ENCODE data around the gene ZNF593.

Gene ZNF593

DNA sequence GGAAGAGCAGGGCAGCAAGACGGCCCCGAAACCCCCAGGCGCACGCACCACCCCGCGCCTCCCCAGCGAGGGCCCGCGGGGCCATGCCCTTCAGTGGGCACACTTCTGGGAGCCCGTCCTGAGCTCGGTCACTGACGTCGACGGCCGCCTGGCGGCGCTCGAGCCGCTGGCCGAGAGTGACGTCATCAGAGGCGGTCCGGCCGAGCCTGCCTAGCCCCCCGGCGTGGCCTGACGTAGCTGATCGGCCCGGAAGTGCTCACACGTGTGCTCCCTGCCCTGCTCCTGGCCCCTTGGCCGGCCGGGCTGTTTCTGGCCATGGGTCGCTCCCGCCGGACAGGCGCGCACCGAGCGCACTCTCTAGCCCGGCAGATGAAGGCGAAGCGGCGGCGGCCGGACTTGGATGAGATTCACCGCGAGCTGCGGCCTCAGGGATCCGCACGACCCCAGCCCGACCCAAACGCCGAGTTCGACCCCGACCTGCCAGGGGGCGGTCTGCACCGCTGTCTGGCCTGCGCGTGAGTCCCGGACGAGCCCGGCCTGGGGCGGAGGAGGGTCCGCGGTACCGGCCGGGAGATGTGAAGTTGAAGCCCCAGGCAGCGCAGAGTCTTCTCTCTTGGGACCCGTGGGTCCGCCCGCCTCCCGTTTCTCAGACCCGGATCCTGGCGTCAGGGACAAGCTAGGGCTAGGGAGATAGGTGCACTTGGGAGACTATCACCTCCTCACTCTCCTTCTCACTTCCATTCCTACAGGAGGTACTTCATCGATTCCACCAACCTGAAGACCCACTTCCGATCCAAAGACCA is at the start of gene ZNF593:
Gene ZNF593, plus strand, starts transcription at position 240 of the 803 bp plus-strand sequence. Its CDS starts 76 bp downstream, at position 316.
- DNase-seq, result peak; percentile 76

DNA sequence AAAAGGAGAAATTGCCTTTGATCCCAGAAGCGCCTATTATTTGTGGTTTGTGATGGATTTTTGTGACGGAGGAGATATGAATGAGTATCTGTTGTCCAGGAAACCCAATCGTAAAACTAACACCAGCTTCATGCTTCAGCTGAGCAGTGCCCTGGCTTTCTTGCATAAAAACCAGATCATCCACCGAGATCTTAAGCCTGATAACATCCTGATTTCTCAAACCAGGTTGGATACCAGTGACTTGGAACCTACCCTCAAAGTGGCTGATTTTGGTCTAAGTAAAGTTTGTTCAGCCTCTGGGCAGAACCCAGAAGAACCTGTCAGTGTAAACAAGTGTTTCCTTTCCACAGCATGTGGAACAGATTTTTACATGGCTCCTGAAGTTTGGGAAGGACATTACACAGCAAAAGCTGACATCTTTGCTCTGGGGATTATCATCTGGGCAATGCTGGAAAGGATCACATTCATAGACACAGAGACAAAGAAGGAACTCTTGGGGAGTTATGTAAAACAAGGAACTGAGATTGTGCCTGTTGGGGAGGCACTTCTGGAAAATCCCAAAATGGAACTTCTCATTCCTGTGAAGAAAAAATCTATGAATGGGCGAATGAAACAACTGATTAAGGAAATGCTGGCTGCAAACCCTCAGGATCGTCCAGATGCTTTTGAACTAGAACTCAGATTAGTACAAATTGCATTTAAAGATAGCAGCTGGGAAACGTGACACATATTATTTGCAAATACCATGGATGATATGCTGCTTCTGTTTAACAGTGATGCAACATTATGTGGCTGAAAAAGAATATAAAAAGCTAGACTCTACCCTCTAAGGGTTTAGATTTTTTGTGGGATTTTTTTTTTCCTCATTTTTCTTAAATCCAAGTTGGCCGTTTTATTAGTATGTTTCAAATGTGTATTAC is 47.6 kb upstream of the ZNF593 start:
- no peak for DNase-seq

DNA sequence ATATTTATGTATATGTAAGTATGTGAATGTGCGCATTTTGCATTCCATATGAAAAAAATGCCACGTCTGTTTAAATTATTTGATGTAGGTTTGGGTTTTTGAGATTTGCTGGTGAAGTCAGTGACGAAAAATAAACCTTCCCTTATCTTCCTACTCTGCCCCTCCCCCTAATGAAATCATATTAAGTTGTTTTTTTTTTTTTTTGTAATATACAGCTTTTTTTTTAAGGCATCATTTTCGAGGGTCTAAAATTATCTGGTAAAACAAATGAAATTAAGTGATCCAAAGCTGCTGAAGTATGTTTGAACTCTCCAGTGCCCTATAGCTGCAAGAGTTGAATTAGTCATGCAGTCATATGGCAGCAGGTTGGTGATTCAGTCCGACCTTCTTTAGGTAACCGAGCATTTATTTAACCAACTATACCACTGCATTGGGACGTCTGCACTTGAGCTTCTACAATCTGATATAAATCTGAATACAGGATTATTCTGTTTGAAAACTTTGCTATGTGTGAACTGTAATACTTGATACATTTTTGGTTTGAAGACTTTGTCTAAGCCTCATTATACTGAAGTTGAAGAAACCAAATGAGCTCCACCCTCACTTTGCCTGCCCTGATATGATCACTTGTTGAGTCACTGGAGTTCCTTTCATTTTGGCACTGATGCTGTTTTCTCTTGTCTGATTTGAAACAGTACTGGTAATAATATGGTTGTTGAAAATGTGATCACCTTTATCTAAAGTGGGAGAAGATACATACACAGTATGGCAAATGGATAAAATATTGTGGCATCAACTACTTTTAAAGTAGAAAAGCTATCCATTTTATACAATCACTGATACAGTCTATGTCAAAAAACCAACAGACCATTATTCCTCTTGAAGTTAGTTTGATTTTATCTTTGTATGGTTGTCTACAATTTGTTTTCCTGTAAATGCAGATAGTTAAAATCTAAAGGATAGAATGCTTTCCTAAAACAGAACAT is 46.4 kb upstream of the ZNF593 start:
- no peak for DNase-seq

DNA sequence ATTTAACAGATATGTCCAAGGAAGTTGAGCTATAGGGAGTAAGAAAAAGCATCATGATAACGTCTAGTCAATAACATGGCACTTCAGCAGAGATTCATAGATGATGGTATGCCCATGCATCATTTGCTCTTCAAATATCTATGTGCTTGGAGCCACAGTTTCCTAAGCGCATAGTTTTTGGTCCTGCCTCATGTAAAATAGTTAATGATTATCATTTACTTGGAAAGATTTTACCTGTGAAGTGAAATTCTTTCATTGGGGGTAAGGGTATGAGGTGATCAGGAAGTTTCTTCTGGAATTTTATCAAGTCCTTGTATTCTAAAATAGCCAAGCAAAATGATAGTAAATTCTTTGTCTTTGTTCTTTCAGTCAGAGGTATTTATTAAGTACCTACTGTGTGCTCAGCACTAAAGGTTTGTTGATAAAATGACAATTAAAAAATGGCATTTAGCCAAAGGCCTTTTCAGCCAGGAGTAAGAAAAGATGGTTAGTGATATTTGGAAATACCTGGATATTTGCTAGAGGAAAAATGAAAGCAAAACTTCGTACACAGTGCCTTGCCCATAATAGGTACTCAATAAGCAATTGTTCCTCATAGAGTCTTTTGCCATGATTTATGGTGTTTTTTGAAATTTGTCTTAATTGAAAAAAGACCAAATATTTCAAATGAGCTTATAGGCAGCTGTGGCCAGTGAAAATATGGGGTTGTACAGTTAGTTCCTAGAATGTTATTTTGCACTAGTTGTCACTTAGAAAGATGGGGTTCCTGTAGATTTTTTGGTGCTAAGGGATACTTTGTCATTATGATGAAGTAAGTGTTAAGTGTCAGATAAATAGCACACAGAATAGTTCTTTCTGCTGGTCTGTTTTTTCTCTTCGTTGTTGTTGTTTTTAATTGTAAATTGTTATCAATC is 45.0 kb upstream of the ZNF593 start:
- no peak for DNase-seq

DNA sequence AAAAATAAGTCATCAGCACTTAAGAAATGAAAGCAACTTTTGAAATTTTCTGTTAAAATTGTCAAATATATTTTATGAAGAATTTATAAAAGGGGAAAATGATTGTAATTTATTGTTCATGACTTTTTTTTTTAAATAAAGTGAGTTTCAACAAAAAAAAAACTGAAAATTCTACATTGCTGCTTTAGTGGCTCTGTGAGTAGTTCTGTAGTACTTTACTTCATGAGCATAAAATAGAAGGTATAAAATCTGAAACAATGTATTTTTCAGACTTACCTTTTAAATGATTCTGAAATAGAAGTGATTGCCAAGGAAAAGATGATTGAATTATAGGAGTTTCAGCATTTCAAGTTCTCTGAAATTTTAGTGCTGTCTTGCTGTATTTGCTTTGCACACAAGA is 44.3 kb upstream of the ZNF593 start:
- DNase-seq, result no peak

DNA sequence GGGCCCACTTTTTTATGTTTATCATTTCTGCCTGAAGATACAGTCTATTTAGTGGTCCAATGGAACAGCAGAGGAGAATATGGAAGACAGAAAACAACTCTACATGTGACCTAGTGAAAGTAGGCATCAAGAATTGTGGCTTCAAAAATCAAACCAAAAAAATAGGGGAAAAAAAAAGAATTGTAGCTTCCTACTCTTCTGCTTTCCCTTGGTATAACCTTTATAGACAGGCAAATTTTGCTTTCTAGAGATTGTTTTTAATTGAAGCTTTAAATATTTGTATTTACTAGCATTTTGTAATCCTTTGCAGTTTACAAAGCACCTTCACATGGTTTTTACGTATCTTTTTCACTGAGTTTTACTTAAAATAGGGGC is 43.8 kb upstream of the ZNF593 start:
- no peak for DNase-seq

DNA sequence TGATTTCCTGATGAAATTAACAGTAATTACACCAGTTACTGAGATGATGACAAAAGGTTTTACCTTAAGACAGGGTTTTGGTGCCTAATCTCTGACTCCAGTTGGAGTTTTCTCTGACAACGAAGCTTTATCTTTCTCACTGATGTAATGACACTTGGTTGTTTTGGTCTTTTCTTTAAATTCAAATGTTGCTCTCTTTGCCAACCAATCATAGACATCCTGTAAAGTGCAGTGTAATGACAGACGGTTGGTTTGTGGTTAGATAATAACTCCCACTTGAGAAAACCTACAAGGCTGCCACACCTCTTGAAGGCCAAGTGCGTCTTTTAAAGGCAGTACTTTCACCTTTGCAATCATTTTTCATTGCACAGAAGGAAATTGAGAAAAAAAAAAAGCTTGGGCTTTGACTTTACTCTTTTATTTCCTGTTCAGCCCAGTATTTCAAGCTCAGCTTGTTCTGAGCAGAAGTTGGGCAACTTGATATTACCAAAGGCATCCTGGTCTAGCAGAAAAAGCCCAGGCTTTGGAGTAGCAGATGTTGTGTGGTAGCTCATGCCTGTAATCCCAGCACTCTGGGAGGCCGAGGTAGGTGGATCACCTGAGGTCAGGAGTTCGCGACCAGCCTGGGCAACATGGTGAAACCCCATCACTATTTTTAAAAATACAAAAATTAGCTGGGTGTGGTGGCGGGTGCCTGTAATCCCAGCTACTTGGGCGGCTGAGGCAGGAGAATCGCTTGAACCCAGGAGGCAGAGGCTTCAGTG is 43.2 kb upstream of the ZNF593 start:
- DNase-seq, result peak; percentile 29

DNA sequence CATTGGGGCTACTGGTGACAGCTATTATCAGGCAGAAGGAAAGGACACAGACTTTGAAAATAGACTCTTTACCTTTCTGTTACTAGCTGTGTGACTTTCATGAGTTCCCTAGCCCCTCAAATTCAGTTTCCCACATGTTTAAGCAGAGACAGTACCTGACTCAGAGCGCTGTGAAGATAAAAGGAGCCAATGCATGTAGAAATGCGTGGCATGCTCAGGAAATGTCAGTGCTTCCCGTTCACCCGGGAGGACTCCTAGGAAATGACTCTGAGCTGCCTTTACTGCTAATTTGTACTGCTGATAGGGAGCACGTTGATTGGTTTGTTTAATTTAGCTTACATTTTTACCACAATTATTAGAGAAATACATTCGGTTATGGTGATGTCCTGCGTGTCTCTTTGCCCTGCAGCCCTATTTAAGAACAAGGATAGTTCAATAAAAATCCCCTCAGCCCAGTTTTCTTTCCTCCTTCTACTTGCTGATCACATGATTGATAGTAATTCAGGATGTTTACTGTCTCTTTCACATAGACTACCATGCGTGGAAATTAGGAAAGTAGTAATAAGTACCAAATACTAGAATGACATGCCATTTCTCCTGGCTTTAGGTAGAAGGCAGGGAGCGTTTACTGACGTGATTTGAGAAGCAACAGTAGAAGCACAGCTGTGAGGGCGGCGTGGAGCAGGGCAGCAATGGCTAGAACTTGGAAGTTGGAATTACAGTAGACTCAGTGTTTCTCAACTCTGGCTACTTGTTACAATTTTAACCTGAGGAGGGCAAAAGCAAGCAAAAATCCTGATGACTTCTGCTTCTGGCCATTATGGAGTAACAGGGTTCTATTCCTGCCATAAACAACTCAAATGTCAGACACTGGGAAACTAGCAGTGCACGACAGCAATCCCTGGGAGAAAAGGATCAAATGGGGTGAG is 42.2 kb upstream of the ZNF593 start:
- DNase-seq, result no peak

DNA sequence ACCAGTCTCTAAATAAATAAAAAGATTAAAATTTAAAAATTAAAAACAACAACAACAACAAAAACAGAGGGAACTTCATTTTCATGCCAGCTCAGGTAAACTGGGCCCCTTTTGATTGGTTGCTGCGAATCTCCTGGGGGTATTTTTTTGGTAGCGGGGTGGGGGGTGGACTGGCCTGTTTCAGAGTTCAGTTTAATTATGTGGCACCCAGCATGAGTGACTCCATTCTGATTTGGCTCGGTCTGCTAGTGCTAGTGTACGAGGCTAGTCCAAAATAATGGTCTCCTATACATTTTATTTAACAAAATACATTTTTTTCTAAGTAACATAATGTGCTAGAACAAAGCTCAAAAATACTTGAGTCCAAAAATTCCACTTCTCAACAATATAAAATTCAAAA is 39.9 kb upstream of the ZNF593 start:
- no peak for DNase-seq

DNA sequence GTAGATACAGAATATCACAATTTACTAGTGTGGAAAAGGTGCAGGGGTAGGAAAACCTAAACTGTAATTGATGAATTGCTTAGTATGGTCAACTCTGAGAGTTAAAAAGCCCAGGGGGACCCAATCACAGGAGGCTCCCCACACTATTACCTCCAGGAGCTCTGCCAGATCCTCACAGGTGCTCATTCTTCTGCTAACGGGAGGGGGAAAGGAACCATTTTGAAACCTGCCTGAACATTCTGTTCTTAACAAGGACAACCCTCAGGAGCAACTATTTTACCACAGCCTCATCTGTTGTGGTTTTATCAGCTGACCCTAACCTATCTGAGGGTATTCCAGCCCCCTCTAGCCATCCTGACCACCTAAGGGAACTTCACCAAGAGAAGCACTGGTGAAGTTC is 39.0 kb upstream of the ZNF593 start:
- no peak for DNase-seq

DNA sequence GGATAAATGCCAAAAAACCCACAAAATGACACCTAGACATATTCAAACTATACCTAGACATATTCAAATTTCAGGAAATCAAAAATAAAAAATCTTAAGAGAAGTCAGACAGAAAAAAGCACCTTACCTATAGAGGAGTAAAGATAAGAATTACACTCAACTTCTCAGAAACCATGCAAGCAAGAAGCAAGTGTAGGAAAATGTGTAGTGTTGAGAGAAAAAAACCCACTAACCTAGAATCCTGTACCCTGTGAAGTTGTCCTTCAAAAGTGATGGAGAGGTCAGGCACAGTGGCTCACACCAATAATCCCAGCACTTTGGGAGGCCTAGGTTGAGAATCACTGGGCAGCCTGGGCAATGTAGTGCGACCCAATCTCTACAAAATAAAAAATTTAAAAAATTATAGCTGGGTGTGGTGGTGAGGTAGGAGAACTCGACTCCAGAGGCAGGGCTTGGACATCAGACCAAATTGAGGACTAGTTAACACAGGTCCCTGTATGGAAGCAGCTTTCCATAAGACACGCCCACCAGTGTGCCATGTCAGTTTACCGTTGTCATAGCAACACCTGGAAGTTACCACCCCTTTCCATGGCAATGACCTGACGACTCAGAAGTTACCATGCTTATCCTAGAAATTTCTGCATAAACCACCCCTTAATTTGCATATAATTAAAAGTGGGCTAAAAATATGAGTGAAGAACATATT is 37.4 kb upstream of the ZNF593 start:
- no peak for DNase-seq

DNA sequence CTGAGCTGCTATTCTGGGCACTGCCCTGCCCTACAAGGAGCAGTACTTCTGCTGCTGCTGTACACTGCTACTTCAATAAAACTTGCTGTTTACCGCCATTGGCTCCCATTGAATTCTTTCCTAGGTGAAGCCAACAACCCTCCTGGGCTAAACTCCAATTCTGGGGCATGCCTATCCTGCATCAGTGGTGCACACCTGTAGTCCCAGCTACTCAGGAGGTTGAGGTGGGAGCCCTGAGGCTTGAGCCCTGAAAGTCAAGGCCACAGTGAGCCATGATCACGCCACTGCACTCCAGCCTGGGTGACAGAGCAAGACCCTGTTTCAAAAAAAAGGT is 36.9 kb upstream of the ZNF593 start:
- no peak for DNase-seq

DNA sequence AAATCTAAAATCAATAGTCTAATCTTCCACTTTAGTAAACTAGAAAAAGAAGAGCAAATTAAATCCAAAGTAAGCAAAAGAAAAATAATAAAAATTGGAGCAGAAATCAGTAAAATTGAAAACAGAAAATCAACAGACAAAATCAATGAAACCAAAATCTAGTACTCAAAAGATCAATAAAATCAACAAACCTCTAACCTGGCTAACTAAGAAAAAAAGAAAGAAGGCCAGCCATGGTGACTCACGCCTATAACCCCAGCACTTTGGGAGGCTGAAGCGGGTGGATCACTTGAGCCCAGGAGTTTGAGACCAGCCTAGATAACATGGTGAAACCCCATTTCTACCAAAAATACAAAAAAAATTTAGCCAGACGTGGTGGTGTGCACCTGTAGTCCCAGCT is 35.2 kb upstream of the ZNF593 start:
- DNase-seq, result no peak

DNA sequence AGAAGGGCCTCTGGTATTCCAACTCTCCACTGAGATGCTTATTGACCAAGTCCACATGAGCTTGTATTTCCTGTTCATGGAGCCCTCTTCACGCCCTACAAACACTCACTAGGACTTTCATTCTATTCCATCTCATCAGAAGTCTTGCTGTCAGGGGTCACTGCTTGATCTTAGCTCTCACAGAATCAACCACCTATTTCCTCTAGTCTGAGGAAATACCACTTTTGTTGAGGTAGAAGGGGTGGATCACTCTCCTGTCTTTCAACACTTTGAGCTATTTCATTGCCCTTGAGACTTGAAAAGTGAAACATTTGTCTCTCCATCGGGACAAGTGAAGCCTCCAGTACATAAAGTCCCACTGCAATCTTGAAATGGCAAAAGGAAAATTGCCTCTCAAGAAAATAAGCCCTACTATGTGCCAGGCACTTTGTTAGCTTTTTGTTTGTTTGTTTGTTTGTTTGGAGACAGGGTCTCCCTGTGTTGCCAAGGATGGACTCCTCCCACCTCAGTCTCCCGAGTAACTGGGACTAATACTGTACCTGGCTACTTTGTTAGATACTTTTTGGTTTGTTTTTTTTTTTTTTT is 30.6 kb upstream of the ZNF593 start:
- DNase-seq, result no peak

DNA sequence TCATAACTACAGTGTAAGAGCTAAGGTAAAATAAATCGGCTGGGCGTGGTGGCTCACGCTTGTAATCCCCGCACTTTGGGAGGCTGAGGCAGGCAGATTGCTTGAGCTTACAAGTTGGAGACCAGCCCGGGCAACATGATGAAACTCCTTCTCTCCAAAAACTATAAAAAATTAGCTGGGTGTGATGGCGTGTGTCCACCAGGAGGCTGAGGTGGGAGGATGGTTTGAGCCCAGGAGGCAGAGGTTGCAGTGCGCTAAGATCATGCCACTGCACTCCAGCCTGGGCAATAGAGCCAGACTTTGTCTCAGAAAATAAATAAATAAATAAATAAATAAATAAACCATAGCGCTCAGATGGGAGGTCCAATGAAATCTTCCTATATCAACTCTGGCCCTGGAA is 27.5 kb upstream of the ZNF593 start:
- DNase-seq, result no peak

DNA sequence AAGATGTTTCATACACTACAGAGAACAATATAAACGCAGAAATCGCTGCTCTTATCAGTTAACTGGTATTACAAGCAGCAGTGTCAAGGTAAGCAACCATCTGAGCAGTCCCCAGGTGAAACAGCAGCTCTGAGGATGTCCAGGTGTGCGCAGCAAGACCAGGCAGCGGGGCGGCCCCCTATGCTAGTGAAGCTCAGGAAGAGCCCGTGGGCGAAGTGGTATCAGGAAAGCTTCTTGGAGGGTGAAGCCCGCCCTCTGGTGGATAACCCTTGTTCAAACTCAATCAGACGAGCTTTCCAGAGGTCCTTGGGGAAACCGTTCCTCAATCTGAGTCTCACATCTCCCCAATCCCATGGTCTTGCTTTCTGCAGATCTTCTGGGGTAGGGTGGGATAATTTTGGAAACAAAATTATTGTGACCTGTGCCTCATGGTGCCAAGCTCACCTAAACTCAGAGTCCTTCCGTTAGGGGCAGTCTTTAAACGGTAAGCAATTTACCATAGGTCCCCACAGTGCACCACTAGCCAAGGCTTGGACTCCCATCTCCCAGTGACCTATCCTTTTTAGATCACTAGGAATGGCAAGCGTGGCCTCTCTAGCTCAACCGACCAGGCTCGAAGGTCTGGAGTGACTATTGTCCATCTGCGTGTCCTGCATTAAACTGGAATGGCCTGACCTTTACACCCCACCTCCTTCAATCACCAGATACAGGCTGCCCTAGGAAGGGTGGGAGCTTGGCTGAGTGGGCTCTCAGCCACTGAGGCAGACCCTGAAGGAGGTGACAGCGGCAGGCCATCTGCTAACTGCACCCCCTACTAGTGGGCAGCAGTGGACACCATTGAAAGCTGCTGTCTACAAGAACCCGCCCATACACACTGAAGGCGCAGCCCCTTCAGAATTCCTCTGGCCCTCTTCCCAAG is 24.4 kb upstream of the ZNF593 start:
- DNase-seq, result peak; percentile 70

DNA sequence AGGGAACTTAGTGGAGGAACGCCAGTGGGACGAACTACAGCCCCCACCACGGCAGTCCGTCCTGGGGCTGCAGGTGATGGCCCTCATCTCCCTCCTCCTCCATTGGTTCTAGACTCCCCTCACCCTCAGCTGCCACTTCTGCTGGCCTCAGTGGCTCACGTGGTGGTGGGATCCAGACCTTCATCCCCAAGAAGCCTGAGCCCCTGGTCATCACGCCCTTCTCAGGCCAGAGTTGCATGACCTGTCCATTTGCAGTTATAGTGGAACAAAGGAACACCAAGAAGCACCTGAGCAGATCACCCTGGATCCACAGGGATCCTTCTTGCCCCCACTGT is 23.8 kb upstream of the ZNF593 start:
- DNase-seq, result no peak

DNA sequence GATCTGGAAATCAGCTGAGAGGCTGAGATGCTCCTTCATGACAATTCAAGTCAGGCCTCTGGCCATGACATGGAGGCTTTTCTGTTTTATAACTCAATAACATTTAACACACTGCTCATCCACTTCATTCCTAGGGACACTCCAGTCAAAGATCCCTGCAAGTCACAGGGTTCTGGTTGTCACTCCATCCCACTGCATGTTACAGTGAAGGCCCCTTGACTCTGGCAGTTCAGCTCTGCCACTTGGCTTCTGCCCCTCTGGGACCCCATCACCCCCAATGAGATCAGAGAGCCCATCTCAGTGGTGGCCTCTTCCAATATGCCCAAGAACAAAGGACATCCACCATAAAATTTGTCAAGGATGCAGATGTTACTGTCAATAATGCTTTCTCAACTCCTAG is 20.8 kb upstream of the ZNF593 start:
- DNase-seq, result no peak

Data from activated CD4-positive, alpha-beta T cell treated with anti-CD3 and anti-CD28 coated beads, Interleukin-2, amount 50 U/mL, for 1 hour (primary cell).